ENCODE data around the gene ACTRT3.

ACTRT3 gene

DNA sequence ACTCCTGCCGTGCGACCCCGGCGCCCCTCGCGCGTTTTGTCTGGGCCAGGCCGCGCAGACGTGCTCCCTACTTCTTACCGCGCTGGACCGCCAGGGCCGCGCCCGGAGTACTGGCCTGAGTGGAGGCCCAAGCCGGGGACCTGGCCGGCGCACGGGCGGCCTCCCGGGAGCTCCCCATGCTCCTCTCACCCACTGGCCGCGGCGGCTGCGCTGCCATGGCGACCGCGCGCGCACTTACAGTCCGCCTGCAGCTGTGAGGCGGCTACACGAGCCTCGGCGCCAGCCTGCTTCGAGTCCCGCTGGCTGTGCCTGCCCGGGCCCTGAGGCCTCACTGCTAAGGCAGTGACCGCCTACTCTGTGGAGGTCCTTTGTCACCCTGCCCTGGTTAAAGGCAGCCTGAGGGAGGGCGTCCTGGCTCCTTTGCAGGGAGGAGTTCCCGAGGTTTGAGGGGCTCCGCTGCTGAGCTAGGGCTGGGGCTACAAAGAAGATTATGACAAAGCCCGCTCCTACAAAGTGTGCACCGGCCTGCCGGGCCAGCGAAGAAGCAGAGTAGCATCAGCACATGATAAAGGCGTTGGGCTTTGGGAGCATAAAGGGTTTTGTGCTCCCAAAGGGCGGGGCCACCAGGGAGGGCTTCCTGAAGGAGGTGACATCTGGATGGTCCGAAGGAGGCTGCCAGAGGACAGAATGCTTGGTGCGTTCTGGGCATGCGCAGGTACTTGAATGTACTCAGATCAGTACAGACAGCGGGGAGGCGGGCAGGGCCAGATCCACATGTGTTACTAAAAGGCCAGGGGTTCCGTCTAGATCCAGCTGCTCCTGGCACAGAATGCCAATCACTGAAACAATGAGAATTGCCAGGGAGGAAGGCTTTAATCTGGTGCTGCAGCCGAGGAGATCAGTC, 43.2 kb upstream of the ACTRT3 start, which contains the start of the genes LRRC34 and LRRIQ4:
Gene LRRC34, minus strand, starts transcription at position 573 of the 904 bp plus-strand sequence. Its CDS starts 356 bp downstream, at position 217.
Gene LRRIQ4, plus strand, starts transcription at position 539 of the 904 bp plus-strand sequence. CDS start 9,052 bp downstream, outside the sequence.
- TF ChIP-seq, protein P1, sequence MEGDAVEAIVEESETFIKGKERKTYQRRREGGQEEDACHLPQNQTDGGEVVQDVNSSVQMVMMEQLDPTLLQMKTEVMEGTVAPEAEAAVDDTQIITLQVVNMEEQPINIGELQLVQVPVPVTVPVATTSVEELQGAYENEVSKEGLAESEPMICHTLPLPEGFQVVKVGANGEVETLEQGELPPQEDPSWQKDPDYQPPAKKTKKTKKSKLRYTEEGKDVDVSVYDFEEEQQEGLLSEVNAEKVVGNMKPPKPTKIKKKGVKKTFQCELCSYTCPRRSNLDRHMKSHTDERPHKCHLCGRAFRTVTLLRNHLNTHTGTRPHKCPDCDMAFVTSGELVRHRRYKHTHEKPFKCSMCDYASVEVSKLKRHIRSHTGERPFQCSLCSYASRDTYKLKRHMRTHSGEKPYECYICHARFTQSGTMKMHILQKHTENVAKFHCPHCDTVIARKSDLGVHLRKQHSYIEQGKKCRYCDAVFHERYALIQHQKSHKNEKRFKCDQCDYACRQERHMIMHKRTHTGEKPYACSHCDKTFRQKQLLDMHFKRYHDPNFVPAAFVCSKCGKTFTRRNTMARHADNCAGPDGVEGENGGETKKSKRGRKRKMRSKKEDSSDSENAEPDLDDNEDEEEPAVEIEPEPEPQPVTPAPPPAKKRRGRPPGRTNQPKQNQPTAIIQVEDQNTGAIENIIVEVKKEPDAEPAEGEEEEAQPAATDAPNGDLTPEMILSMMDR (IDR thresholded peaks at IDR 0.05; ENCODE audit: low read depth, low read length) = no peak
- peak within 1 kb of the TSS; percentile 46 for H3K4me3 ChIP-seq (ENCODE audit: low read depth, low read length)
- in situ Hi-C loops (cut with HindIII; ENCODE audit: low sequenced_read_pairs) = no loop called here
- DNase-seq (ENCODE audit: low read depth, low spot score) = peak; percentile 76

- peak; percentile 70 for DNase-seq (ENCODE audit: low read depth, low spot score)
- TF ChIP-seq, protein P1 (IDR thresholded peaks at IDR 0.05; ENCODE audit: low read depth, low read length) = no peak
- H3K4me3 ChIP-seq (ENCODE audit: low read depth, low read length) = peak overlapping the region; percentile 46
- in situ Hi-C loops (cut with HindIII; ENCODE audit: low sequenced_read_pairs) = no loop called here
Measured at GRCh38 chr3:169811631-169812331, 42.4 kb upstream of the ACTRT3 start.

DNA sequence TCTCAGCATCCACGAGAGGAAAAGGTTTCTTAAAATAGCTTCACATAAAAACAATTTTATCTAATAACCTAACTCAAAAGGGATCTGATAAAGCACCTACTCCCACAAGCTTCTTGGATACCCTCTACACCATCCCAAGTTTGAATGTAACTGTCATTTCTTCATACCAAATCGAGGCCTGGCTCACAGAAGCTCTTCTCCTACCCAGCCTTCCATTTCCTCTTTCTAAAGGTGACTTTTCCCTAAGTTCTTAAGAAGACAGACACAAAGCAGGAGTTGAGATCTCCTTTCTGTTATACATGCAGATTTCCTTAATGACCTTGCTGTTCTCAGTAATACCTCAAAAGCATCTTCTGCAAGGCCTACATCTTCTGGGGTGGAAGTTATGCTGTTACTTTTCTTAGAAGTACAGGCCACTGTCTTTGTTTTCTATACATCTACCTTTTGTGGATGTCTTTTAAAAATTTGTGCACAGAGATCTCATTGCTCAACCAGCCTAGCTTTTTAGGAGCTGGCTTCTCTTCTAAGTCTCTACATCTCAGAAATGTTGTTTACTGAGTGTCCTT, 40.0 kb upstream of the ACTRT3 start:
- in situ Hi-C loops (cut with HindIII; ENCODE audit: low sequenced_read_pairs) = no loop called here
- DNase-seq (ENCODE audit: low read depth, low spot score) = no peak
- no peak overlapping the region for H3K4me3 ChIP-seq (ENCODE audit: low read depth, low read length)
- TF ChIP-seq, protein P1 (IDR thresholded peaks at IDR 0.05; ENCODE audit: low read depth, low read length) = no peak

DNA sequence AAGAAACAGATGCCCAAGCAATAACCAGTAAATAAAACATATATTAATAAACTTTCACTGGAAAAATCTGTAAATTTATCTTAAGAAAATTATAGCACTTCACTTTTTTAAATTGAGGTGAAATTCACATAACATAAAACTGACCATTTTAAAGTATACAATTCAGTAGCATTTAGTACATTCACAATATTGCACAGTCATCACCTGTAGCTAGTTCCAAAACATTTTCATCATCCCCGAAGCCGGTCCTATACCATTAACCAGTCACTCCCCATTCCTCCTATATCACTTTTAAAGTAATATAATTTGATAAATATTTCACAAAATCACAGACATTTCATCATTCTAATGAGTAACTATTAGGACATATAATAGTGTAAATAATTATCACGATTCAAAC, 35.3 kb upstream of the ACTRT3 start:
- TF ChIP-seq, protein P1 (IDR thresholded peaks at IDR 0.05; ENCODE audit: low read depth, low read length) = no peak
- H3K4me3 ChIP-seq (ENCODE audit: low read depth, low read length) = no peak overlapping the region
- no peak for DNase-seq (ENCODE audit: low read depth, low spot score)
- in situ Hi-C loops (cut with HindIII; ENCODE audit: low sequenced_read_pairs) = no loop called here

DNA sequence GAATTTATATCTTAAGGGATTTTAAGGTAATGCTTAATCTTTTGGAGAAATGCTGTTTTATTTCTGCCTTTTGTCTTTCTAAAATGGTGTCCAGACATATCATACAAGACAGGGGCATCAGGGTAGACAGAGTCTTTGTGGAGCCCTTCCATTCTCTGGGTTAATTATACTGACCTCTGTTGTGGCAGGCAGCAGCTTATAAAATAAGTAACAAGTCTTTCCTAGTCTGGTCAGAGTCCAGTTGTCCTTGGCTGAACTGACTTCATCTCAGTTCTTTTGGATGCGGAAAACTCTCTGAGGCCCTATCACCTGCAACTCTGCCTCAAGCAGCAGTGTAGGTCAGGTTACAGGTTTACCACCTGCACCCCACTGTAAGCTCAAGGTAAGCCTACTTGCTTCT, 23.0 kb upstream of the ACTRT3 start:
- DNase-seq (ENCODE audit: low read depth, low spot score) = no peak
- TF ChIP-seq, protein P1 (IDR thresholded peaks at IDR 0.05; ENCODE audit: low read depth, low read length) = no peak
- in situ Hi-C loops (cut with HindIII; ENCODE audit: low sequenced_read_pairs) = no loop called here
- H3K4me3 ChIP-seq (ENCODE audit: low read depth, low read length) = no peak overlapping the region

DNA sequence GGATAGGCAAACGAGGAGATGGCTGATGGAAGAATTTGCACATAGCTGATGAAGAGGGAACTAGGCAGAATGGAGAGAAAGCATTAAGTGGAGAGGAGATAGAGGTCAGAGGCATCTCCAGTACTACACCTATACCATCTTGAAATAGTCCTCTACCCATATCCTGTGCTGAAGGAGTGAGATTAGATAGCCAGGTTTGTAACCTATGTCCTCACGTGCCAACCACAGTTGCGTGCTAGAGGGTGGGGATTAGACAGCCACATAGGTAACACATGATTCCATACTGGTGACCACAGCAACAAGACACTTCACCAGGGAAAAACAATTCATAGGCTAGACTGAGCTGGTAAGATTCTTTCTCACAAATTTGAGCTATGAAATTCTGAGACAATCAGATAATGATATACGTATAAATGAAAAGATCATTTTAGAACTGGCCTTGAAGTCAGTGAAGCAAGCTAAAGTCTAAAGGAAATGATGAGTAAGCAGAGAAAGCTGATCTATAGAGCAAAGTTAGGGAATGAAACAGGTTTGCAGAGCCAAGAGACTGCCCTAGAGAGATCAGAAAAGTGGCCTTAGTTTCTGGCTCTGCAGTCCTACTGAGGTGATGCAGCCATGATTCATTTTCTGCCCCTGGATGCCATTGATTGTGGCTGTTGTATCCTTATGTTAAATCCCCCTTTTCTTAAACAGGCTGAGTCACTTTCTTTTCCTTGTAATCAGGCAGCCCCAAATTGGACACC, 21.5 kb upstream of the ACTRT3 start:
- TF ChIP-seq, protein P1 (IDR thresholded peaks at IDR 0.05; ENCODE audit: low read depth, low read length) = no peak

More for the DNA sequence above, 21.5 kb upstream of the ACTRT3 start:
- in situ Hi-C loops (cut with HindIII; ENCODE audit: low sequenced_read_pairs) = no loop called here
- peak; percentile 18 for DNase-seq (ENCODE audit: low read depth, low spot score)
- H3K4me3 ChIP-seq (ENCODE audit: low read depth, low read length) = no peak overlapping the region
